GM12873 (cell line): ENCODE measurements around the gene PTTG1IP2.
A peak's percentile ranks its signal among the peaks of the same experiment; 100 is the strongest.

Source experiments
- TF ChIP-seq, protein P1 (sequence below): IDR thresholded peaks from 2 replicates; pipeline ENCODE4 v1.5.1; 2012; ENCODE audit warnings: low read depth, mild to moderate bottlenecking, moderate library complexity, low read length, control low read depth; ENCODE audit not compliant: insufficient read depth; ENCODE audit errors: missing control alignments

Gene PTTG1IP2

DNA sequence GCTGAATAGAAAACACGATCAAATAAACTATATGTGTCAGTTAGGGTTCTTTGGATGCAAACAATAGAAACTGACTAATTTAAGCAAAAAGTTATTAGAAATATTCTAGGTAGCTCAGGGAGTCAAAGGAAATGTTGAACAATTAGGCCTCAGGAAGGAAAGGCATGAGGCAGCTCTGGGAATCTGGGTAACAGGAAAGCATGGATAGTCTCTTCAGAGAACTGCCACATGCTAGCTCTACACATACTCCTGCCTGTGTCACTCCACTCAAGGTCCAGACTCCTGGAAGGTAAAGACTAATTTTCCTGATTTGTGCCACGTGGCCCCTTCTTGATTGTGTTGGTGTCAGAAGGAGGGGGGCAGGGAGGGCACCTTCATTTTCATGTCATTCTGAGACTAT lies 23.8 kb upstream of the PTTG1IP2 start:
- TF ChIP-seq, protein P1, sequence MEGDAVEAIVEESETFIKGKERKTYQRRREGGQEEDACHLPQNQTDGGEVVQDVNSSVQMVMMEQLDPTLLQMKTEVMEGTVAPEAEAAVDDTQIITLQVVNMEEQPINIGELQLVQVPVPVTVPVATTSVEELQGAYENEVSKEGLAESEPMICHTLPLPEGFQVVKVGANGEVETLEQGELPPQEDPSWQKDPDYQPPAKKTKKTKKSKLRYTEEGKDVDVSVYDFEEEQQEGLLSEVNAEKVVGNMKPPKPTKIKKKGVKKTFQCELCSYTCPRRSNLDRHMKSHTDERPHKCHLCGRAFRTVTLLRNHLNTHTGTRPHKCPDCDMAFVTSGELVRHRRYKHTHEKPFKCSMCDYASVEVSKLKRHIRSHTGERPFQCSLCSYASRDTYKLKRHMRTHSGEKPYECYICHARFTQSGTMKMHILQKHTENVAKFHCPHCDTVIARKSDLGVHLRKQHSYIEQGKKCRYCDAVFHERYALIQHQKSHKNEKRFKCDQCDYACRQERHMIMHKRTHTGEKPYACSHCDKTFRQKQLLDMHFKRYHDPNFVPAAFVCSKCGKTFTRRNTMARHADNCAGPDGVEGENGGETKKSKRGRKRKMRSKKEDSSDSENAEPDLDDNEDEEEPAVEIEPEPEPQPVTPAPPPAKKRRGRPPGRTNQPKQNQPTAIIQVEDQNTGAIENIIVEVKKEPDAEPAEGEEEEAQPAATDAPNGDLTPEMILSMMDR: no peak

DNA sequence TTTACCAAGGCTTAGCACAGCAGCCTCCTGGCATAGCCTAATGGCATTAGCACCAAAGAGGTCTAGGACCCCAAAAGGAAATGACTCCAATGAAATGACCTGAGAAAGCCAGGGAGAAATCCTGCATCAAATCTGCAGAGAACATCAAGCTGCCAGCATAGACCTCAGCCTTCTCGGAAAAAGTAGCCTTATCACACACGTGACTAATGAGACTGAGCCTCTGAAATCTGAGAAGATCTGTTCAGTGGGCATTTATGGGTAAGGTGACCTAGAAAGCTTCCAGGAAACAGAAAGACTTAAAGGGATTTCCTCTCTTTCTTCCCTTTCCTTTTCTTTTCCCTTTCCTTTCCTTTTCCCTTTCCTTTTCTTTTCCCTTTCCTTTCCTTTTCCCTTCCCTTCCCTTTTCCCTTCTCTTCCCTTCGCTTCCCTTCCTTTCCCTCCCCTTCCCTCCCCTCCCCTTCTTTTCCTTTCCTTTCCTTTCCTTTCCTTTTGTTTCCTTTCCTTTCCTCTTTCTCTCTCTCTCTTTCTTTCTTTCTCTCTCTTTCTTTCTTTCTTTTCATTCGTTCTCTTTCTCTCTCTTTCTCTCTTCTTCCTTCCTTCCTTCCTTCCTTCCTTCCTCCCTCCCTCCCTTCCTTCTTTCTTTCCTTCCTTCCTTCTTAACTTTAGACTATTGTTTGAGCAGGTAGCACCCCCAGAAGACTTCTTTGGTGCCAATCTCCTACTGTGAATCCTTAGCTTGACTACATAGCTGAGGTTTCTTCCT lies 23.1 kb upstream of the PTTG1IP2 start:
- TF ChIP-seq, protein P1: no peak

DNA sequence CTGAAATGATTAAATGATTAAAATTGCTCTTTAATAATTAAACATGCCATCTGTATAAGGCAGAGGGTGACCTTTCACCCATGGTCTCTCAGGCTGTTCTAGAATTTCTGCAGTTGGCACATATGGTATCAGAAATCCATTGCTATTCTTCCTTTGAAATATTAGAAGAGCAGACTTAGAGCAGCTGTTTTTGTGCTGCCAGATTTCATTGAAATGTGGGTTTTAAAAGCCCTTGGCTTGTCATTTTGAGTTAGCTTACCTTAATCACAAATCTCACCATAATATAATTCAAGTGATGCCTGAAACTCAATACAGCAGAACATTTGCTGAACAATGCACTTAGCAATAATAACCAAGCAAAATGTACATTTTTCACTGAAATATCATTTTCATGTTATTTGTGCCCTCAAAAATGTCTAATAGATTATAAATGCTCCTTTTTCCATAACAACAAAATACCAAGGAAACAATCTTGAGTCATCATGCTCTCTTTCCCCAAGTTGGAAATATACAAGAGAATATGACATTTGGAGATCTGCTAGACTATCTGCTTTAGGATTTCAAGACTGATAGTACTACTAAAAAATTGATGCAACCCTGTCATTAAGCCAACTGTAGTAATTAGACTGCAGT lies 16.1 kb upstream of the PTTG1IP2 start:
- TF ChIP-seq, protein P1: no peak

DNA sequence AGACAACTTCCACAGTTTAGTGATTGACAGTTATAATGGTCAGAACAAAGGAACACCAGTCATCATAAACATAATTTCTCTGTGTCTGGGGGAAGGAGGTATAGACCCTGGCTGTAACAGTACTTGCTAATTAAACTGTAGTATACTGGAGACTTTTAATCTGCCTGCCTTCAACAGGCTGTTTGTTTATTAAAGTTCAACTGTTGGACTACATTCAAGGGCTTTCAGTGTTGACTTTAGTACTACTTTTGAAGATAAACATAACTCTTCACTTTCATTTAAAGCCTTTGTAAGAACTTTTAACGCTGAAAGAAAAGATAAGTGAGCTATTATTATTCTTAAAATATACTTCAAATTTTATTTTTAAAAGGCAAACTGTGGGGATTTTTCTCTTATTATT lies 15.5 kb upstream of the PTTG1IP2 start:
- TF ChIP-seq, protein P1: no peak

DNA sequence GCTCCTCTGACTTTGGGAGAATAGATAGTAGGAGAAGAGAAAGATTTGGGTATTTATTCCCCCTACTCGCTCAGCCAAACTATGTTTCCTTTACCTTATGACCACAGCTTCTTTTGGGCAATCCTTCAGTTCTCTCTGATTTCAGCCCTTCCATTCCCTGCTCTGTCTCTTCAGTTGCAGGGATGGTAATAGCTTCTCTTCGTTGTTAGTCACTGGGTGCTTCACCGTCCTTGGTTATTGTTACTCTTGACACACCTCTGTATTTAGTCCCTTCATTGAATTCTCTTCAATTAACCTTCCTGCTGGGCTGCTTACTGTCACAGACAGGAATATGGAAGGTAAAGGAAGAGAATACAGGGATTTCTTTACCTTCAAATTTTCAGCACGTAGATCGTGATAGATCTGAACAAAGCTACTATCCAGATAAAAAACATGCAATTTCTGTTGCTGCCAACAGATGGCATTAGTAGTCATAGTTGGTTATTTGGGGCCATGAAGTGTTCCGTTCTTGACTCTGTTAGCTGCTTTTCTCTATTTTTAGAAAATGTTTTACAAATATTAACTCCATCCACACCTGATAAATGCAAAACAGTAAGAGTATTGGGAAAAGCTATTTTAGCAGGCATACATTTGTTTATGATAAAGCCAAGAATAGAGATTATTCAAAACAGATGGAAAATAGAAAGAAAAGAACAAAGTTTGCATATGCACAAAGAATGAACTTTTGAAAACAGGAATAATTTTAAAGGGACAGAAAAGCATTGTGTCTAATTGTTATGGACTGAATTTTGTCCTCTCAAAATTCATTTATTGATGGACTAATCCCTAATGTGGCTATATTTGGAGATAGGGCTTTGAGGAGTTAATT lies 14.0 kb upstream of the PTTG1IP2 start:
- TF ChIP-seq, protein P1: peak; percentile 74

DNA sequence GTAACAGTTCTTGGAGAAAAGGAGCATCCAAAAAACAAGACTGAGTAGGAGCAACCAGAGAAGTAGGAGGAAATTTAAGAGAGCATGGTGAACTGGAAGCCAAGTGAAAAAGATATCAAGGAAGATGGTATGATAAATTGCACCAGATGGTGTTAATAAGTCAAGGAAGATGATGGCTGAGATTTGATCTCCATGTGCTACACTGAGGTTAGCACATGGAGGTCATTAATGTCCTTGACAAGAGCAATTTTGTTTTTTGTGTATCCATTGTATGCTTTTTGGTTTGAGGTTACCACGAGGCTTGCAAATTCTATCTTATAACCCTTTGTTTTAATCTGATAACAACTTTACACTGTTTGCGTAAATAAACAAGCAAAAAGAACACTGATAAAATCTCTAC lies 11.3 kb upstream of the PTTG1IP2 start:
- TF ChIP-seq, protein P1: no peak

DNA sequence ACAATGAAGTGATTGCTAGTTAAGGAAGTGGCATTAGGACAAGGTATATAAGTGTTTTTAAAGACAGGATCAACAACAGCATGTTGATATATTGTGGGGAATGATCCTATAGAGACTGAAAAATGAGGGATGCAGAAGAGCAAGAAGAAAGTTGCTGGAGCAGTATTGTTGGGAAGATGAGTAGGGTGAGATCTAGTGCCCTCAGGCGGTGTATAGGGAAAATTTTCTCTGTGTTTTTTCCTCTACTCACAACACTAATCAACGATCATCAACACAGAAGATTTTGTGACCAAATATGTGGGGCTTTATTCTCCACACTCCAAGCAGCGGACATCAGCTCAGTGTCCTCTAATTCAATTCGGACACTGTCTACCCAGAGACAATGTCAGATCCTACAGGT lies 9.6 kb upstream of the PTTG1IP2 start:
- TF ChIP-seq, protein P1: no peak
